Measurements from ENCODE around the gene C14orf39. TPM values are rescaled to one million over a fixed set of nuclear protein-coding genes. Genes with fewer than 3 reads are reported as not detected.

C14orf39 gene
- total and polyA plus RNA-seq, 2 experiments from 2014 or later, result not detected

GRCh38 chr14:60505448-60505847, 19.6 kb upstream of the C14orf39 start:
- WGBS, 2 experiments (ENCODE audit: low coverage in 1 of 2, low lambda C conversion rate in 2 of 2, missing lambda C conversion rate in 2 of 2), result 2 to 3% methylated on average over 2 of the region's 2 CpGs
- in situ Hi-C loops (cut with MboI), result no loop called here

DNA sequence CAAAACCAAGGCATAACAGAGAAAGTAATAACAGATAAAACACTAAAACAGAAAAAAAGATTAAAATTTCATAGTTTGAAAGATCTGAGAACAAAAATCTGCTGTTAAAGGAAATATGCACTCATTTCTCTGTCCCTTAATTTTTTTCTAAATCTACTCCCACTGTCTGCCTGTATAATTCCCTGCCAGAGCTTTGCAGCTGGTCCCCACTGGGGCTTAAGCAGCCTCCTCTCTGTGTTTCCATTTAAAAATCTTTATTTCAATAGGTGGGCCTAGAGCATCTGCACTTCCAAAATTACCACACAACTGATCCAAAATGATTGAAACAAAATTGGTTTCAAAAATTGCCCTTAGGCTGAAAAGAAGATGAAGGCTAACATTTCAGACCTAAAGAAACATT, 16.7 kb upstream of the C14orf39 start:
- in situ Hi-C loops (cut with MboI), result no loop called here
- Histone ChIP-seq H3K36me3 (ENCODE audit: low read depth) (no peaks in the 10 kb centered on the region), H3K9me2 (ENCODE audit: insufficient read depth) (no peaks in the 10 kb centered on the region), H3K4me2 (ENCODE audit: unreplicated experiment) (no peak overlapping the region), H2AFZ (no peak overlapping the region), H3K9ac (no peak overlapping the region), H3K27me3 (replicated peaks; ENCODE audit: insufficient read depth) (peaks cover 60% of the 10 kb centered on the region), H4K20me1 (ENCODE audit: insufficient read depth) (no peaks in the 10 kb centered on the region), H3K9me3 (ENCODE audit: low read depth) (no peaks in the 10 kb centered on the region), H3K79me2 (ENCODE audit: insufficient read depth) (no peaks in the 10 kb centered on the region), H3F3A (ENCODE audit: insufficient read depth) (no peaks in the 10 kb centered on the region), H3K27ac (no peak overlapping the region), H3K4me1 (ENCODE audit: insufficient read depth) (no peaks in the 10 kb centered on the region), H3K4me3 (no peak overlapping the region)
- no peak for DNase-seq
- TF ChIP-seq EZH2phosphoT487 (IDR thresholded peaks at IDR 0.05; ENCODE audit: insufficient read depth, low read depth) (no peak), EZH2 (IDR thresholded peaks at IDR 0.05; ENCODE audit: insufficient read depth, poor library complexity, severe bottlenecking) (no peak)

More at GRCh38 chr14:60505448-60505847, 19.6 kb upstream of the C14orf39 start:
- no peaks in the 10 kb centered on the region for H3K79me2 ChIP-seq (ENCODE audit: insufficient read depth)
- no peaks in the 10 kb centered on the region for H3K4me1 ChIP-seq (ENCODE audit: insufficient read depth)
- H3K9me2 ChIP-seq (ENCODE audit: insufficient read depth), result no peaks in the 10 kb centered on the region
- H3K36me3 ChIP-seq (ENCODE audit: low read depth), result no peaks in the 10 kb centered on the region
- no peak for DNase-seq
- no peak overlapping the region for H3K4me3 ChIP-seq
- H3K27me3 ChIP-seq (replicated peaks; ENCODE audit: insufficient read depth), result peaks cover 88% of the 10 kb centered on the region
- no peaks in the 10 kb centered on the region for H3F3A ChIP-seq (ENCODE audit: insufficient read depth)
- no peak overlapping the region for H3K4me2 ChIP-seq (ENCODE audit: unreplicated experiment)
- H3K9me3 ChIP-seq (ENCODE audit: low read depth), result no peaks in the 10 kb centered on the region
- no peak overlapping the region for H2AFZ ChIP-seq
- H3K27ac ChIP-seq, result no peak overlapping the region
- no peak overlapping the region for H3K9ac ChIP-seq
- TF ChIP-seq EZH2phosphoT487 (IDR thresholded peaks at IDR 0.05; ENCODE audit: insufficient read depth, low read depth) (0 out of 2 replicates have a peak, but pooled peaks have one; percentile 35), EZH2 (IDR thresholded peaks at IDR 0.05; ENCODE audit: insufficient read depth, poor library complexity, severe bottlenecking) (no peak)
- H4K20me1 ChIP-seq (ENCODE audit: insufficient read depth), result no peaks in the 10 kb centered on the region

GRCh38 chr14:60495946-60496345, 10.1 kb upstream of the C14orf39 start:
- Histone ChIP-seq H2AFZ (no peak overlapping the region), H3K79me2 (ENCODE audit: insufficient read depth) (no peaks in the 10 kb centered on the region), H3K4me3 (no peak overlapping the region), H3K4me2 (ENCODE audit: unreplicated experiment) (no peak overlapping the region), H4K20me1 (ENCODE audit: insufficient read depth) (no peaks in the 10 kb centered on the region), H3K9me2 (ENCODE audit: insufficient read depth) (no peaks in the 10 kb centered on the region), H3F3A (ENCODE audit: insufficient read depth) (no peaks in the 10 kb centered on the region), H3K27ac (no peak overlapping the region), H3K9ac (no peak overlapping the region), H3K36me3 (ENCODE audit: low read depth) (no peaks in the 10 kb centered on the region), H3K27me3 (replicated peaks; ENCODE audit: insufficient read depth) (0 out of 2 replicates have a peak, but pooled peaks cover 4% of the 10 kb centered on the region), H3K9me3 (ENCODE audit: low read depth) (no peaks in the 10 kb centered on the region), H3K4me1 (ENCODE audit: insufficient read depth) (no peaks in the 10 kb centered on the region)
- DNase-seq, result no peak
- TF ChIP-seq EZH2phosphoT487 (IDR thresholded peaks at IDR 0.05; ENCODE audit: insufficient read depth, low read depth) (no peak), EZH2 (IDR thresholded peaks at IDR 0.05; ENCODE audit: insufficient read depth, poor library complexity, severe bottlenecking) (no peak)
- in situ Hi-C loops (cut with MboI), result no loop called here
- 4 to 6% methylated on average over 1 of the region's 1 CpG for WGBS, 2 experiments (ENCODE audit: low coverage in 1 of 2, low lambda C conversion rate in 2 of 2, missing lambda C conversion rate in 2 of 2)

- DNase-seq, result no peak
- H3K9ac ChIP-seq, result no peak overlapping the region
- no peak for TF ChIP-seq EZH2 (IDR thresholded peaks at IDR 0.05; ENCODE audit: insufficient read depth, poor library complexity, severe bottlenecking)
- no peak for TF ChIP-seq EZH2phosphoT487 (IDR thresholded peaks at IDR 0.05; ENCODE audit: insufficient read depth, low read depth)
- no peak overlapping the region for H3K4me3 ChIP-seq
- no peak overlapping the region for H3K27ac ChIP-seq
- in situ Hi-C loops (cut with MboI), result no loop called here
- no peaks in the 10 kb centered on the region for H3K36me3 ChIP-seq (ENCODE audit: low read depth)
- no peaks in the 10 kb centered on the region for H3K9me3 ChIP-seq (ENCODE audit: low read depth)
- H2AFZ ChIP-seq, result no peak overlapping the region
- no peaks in the 10 kb centered on the region for H3K9me2 ChIP-seq (ENCODE audit: insufficient read depth)
- no peak overlapping the region for H3K4me2 ChIP-seq (ENCODE audit: unreplicated experiment)
- no peaks in the 10 kb centered on the region for H3K79me2 ChIP-seq (ENCODE audit: insufficient read depth)
- no peaks in the 10 kb centered on the region for H3K4me1 ChIP-seq (ENCODE audit: insufficient read depth)
- H3F3A ChIP-seq (ENCODE audit: insufficient read depth), result no peaks in the 10 kb centered on the region
- peaks cover 43% of the 10 kb centered on the region for H3K27me3 ChIP-seq (replicated peaks; ENCODE audit: insufficient read depth)
- H4K20me1 ChIP-seq (ENCODE audit: insufficient read depth), result no peaks in the 10 kb centered on the region
- 36 to 41% methylated on average over 3 of the region's 3 CpGs for WGBS, 2 experiments (ENCODE audit: low coverage in 1 of 2, low lambda C conversion rate in 2 of 2, missing lambda C conversion rate in 2 of 2)
Observed at GRCh38 chr14:60490270-60490669, 4.4 kb upstream of the C14orf39 start.

GRCh38 chr14:60488175-60488574, 2.3 kb upstream of the C14orf39 start:
- no peaks in the 10 kb centered on the region for H3F3A ChIP-seq (ENCODE audit: insufficient read depth)
- TF ChIP-seq EZH2phosphoT487 (IDR thresholded peaks at IDR 0.05; ENCODE audit: insufficient read depth, low read depth) (no peak), EZH2 (IDR thresholded peaks at IDR 0.05; ENCODE audit: insufficient read depth, poor library complexity, severe bottlenecking) (no peak)
- H3K79me2 ChIP-seq (ENCODE audit: insufficient read depth), result no peaks in the 10 kb centered on the region
- H4K20me1 ChIP-seq (ENCODE audit: insufficient read depth), result no peaks in the 10 kb centered on the region
- no peak overlapping the region for H3K4me2 ChIP-seq (ENCODE audit: unreplicated experiment)
- no peaks in the 10 kb centered on the region for H3K4me1 ChIP-seq (ENCODE audit: insufficient read depth)
- no peaks in the 10 kb centered on the region for H3K9me2 ChIP-seq (ENCODE audit: insufficient read depth)
- no peaks in the 10 kb centered on the region for H3K36me3 ChIP-seq (ENCODE audit: low read depth)
- no peaks in the 10 kb centered on the region for H3K9me3 ChIP-seq (ENCODE audit: low read depth)
- H3K9ac ChIP-seq, result no peak overlapping the region
- H3K27ac ChIP-seq, result no peak overlapping the region
- in situ Hi-C loops (cut with MboI), result no loop called here
- no peak overlapping the region for H3K4me3 ChIP-seq
- no peak for DNase-seq
- H3K27me3 ChIP-seq (replicated peaks; ENCODE audit: insufficient read depth), result peaks cover 64% of the 10 kb centered on the region
- no peak overlapping the region for H2AFZ ChIP-seq
